Ascending aorta (tissue), 2 donors: ENCODE results near the gene ZCCHC14. TPM values are rescaled to one million over a fixed set of nuclear protein-coding genes. Genes with fewer than 3 reads are reported as not detected.

Experiments used
- DNase-seq, 2 donors: peaks; one replicate each; pipeline ENCODE4 v3.0.0-alpha.2; 2019; ENCODE audit warnings: low spot score in 2 of 2
- H3K27ac ChIP-seq, 2 donors: fragments of 200-600 bp; sonication (generic); one replicate each; pipeline ENCODE4 v1.5.1; 2016 to 2017; ENCODE audit warnings: mild to moderate bottlenecking in 1 of 2
- H3K27me3 ChIP-seq: fragments of 200-600 bp; sonication (generic); one replicate; pipeline ENCODE4 v1.5.1; 2017
- H3K36me3 ChIP-seq, 2 donors: fragments of 200-600 bp; sonication (generic); one replicate each; pipeline ENCODE4 v1.5.1; 2016
- H3K4me1 ChIP-seq, 2 donors: fragments of 200-600 bp; sonication (generic); one replicate each; pipeline ENCODE4 v1.5.1; 2016 to 2017; ENCODE audit warnings: mild to moderate bottlenecking in 1 of 2
- H3K4me3 ChIP-seq, 2 donors: fragments of 200-600 bp; sonication (generic); one replicate each; pipeline ENCODE4 v1.5.1; 2016 to 2017; ENCODE audit warnings: mild to moderate bottlenecking in 1 of 2
- H3K9me3 ChIP-seq, 2 donors: fragments of 200-600 bp; sonication (generic); one replicate each; pipeline ENCODE4 v1.5.1; 2016
- intact Hi-C: fragments of 100-400 bp; cut with DNase I; formaldehyde crosslinking; loops from one replicate; pipeline ENCODE4 v1.15.1; 2023
- total RNA-seq: library from RNA; depleted of rRNA; stranded (reverse); fragments of >200 nt; gene quantifications from one replicate; pipeline ENCODE4 v1.1.0, GENCODE V29; 2016
- TF ChIP-seq, protein P1 (sequence below), 3 experiments: fragments of 200-600 bp in 2 of 3; fragments of 450-650 bp in 1 of 3; sonication (generic) in 2 of 3; IDR thresholded peaks; one replicate each; pipeline ENCODE4 v1.5.1; 2016 to 2019; ENCODE audit warnings: antibody characterized with exemption in 3 of 3, mild to moderate bottlenecking in 1 of 3, moderate library complexity in 1 of 3

ZCCHC14 gene
- total RNA-seq, 1 donor from 2014 or later: 131 TPM

DNA sequence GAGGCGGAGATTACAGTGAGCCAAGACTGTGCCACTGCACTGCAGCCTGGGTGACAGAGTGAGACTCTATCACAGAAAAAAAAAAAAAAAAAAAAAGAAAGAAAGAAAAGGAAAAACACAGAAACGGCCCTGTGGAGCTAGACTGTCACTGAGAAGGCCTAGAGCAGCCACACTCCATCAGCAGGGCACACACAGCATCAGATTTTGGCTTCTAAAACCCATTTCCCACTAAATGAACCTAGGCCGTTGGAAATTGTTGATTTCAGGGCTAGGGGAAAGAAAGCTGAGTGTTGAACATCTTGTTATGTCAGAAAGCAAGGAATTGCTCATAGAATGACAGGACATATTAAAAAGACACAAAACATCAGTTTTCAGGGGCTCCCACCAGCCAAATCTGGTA, 48.9 kb downstream of the ZCCHC14 start:
- DNase-seq: no peak
- H3K4me3 ChIP-seq: no peak overlapping the region
- H3K4me1 ChIP-seq: peaks cover 0 to 15% of the 10 kb centered on the region in 2 donors
- H3K27ac ChIP-seq: no peak overlapping the region
- intact Hi-C loops: loop anchor here (2.0 kb wide), 1 partner anchor 23 kb away; no protein-coding TSS in a partner anchor
- no peaks in the 10 kb centered on the region for H3K27me3 ChIP-seq
- H3K9me3 ChIP-seq: no peaks in the 10 kb centered on the region
- TF ChIP-seq, protein P1, sequence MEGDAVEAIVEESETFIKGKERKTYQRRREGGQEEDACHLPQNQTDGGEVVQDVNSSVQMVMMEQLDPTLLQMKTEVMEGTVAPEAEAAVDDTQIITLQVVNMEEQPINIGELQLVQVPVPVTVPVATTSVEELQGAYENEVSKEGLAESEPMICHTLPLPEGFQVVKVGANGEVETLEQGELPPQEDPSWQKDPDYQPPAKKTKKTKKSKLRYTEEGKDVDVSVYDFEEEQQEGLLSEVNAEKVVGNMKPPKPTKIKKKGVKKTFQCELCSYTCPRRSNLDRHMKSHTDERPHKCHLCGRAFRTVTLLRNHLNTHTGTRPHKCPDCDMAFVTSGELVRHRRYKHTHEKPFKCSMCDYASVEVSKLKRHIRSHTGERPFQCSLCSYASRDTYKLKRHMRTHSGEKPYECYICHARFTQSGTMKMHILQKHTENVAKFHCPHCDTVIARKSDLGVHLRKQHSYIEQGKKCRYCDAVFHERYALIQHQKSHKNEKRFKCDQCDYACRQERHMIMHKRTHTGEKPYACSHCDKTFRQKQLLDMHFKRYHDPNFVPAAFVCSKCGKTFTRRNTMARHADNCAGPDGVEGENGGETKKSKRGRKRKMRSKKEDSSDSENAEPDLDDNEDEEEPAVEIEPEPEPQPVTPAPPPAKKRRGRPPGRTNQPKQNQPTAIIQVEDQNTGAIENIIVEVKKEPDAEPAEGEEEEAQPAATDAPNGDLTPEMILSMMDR (IDR thresholded peaks at IDR 0.05): no peak
- peaks cover 0 to 12% of the 10 kb centered on the region in 2 donors for H3K36me3 ChIP-seq

- H3K4me3 ChIP-seq: no peak overlapping the region
- TF ChIP-seq, protein P1 (IDR thresholded peaks at IDR 0.05): no peak
- no peaks in the 10 kb centered on the region for H3K27me3 ChIP-seq
- intact Hi-C loops: loop anchor here (2.0 kb wide), 1 partner anchor 22 kb away; no protein-coding TSS in a partner anchor
- peaks cover 0 to 15% of the 10 kb centered on the region in 2 donors for H3K4me1 ChIP-seq
- no peak for DNase-seq
- H3K27ac ChIP-seq: no peak overlapping the region
- peaks cover 0 to 8% of the 10 kb centered on the region in 2 donors for H3K36me3 ChIP-seq
- no peaks in the 10 kb centered on the region for H3K9me3 ChIP-seq
Observed at GRCh38 chr16:87443016-87443415, 49.8 kb downstream of the ZCCHC14 start.

GRCh38 chr16:87442581-87442966, 50.2 kb downstream of the ZCCHC14 start:
- Histone ChIP-seq H3K4me3 (no peak overlapping the region), H3K4me1 (peaks cover 0 to 11% of the 10 kb centered on the region in 2 donors), H3K27me3 (no peaks in the 10 kb centered on the region), H3K27ac (no peak overlapping the region), H3K36me3 (peaks cover 0 to 8% of the 10 kb centered on the region in 2 donors), H3K9me3 (no peaks in the 10 kb centered on the region)
- intact Hi-C loops: loop anchor here (2.0 kb wide), 1 partner anchor 22 kb away; no protein-coding TSS in a partner anchor
- TF ChIP-seq, protein P1 (IDR thresholded peaks at IDR 0.05): no peak
- no peak for DNase-seq

DNA sequence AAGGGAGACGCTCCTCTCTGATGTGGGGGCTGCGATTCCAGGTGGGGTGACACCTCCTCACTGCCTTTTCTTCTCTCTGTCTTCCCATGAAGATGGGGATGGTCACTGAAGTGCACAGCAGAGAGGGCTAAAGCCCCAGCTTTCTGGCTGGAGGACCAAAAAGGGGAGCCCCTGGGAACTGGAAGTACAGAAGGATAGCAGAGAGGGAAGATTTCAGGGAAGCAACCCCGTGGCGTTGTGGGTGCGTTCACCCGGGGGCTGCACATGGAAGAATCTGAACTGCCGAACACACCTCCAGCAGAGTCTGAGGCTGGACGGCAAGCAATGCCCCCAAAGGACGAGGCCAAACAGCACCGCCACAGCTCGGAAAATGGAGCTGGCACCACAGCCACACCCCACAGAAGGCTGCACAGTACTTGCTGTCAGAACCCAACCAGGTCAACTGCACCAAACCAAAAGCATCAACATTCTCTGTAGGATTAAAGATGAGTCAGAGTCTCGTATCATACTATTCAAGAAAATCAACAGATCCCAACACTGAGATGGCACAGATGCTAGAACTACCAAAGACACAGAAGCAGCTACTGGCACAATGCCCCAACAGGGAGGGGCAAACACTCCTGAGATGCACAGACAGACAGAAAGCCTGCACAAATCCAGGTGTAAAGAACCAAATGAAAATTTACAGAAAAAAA, 50.8 kb downstream of the ZCCHC14 start:
- H3K9me3 ChIP-seq: no peaks in the 10 kb centered on the region
- intact Hi-C loops: loop anchor here (2.0 kb wide), 1 partner anchor 21 kb away; no protein-coding TSS in a partner anchor
- no peak overlapping the region for H3K4me3 ChIP-seq
- no peak for DNase-seq
- H3K4me1 ChIP-seq: peaks cover 0 to 9% of the 10 kb centered on the region in 2 donors
- H3K36me3 ChIP-seq: peaks cover 0 to 8% of the 10 kb centered on the region in 2 donors
- H3K27me3 ChIP-seq: no peaks in the 10 kb centered on the region
- H3K27ac ChIP-seq: no peak overlapping the region
- TF ChIP-seq, protein P1 (IDR thresholded peaks at IDR 0.05): no peak

DNA sequence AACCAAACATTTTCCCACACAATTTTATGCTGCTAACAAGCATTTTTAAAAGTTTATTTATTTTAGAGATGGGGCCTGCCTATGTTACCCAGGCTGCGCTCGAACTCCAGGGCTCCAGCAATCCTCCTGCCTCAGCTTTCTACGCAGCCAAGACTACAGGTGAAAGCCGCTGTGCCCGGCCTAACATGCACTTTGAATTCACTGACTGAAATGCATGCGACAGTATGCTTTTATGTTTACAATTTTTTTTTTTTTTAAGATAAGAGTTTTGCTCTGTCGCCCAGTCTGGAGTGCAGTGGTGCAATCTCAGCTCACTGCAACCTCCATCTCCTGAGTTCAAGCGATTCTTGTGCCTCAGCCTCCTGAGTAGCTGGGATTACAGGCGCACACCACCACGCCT, 52.9 kb downstream of the ZCCHC14 start:
- H3K36me3 ChIP-seq: no peaks in the 10 kb centered on the region
- no peak for DNase-seq
- H3K4me3 ChIP-seq: no peak overlapping the region
- intact Hi-C loops: no loop called here
- no peak overlapping the region for H3K27ac ChIP-seq
- no peaks in the 10 kb centered on the region for H3K27me3 ChIP-seq
- no peaks in the 10 kb centered on the region for H3K9me3 ChIP-seq
- peaks cover 6 to 17% of the 10 kb centered on the region in 2 donors for H3K4me1 ChIP-seq
- TF ChIP-seq, protein P1 (IDR thresholded peaks at IDR 0.05): no peak
